Iris pigment epithelial cell (primary cell): ENCODE measurements around the gene ZNF521.
"Not testable (repeated sequence)": the region's sequence is repeated elsewhere in the genome, so short reads cannot be mapped to it uniquely, and the experiment has no call there.

Experiments
- DNase-seq: peaks from one replicate; pipeline ENCODE4 v3.0.0-alpha.2; 2011; ENCODE audit warnings: low read depth

ZNF521 gene

DNA sequence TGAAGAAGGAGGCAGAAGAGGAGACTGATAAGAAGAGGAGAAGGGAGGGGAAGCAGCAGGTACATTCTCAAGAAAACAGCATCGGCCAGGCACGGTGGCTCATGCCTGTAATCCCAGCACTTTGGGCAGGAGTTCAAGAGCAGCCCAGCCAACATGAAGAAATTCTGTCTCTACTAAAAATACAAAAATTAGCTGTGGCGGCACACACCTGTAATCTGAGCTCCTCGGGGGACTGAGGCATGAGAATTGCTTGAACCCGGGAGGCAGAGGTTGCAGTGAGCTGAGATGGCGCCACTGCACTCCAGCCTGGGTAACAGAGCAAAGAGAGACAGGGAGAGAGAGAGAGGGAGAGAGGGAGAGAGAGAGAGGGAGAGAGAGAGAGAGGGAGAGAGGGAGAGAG is 318.8 kb downstream of the ZNF521 start:
- not testable (repeated sequence) for DNase-seq

DNA sequence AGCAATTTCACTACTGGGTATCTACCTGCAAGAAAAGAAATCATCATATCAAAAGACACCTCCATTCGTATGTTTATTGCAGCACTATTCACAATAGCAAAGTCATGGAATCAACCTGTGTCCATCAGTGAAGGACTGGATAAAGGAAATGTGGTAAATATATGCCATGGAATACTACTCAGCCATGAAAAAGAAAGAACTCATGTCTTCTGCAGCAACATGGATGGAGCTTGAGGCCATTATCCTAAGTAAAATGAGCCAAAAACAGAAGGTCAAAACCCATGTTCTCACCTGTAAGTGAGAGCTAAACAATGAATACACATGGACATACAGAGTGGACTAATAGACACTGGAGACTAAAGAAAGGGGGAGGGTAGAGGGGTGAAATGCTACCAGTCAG is 322.2 kb downstream of the ZNF521 start:
- DNase-seq = no peak

DNA sequence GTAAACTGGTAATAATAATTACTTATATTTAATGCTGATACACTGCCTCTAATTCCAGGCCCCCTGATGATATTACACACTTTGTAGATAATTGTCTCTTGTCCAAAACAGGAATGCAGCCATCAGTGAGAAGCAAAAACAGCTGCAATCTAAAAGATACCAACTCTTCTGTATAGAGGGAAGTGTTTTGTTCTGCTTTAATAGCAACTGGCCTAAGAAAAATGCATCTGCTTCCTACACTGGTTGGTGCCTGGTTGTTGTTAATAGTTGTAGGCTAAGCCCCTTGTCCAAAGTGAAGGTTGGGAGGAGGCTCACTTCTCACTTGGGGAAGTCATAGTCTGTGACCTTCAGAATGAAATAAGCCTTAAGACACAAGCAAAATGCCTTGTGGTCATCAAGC is 332.0 kb downstream of the ZNF521 start:
- no peak for DNase-seq

DNA sequence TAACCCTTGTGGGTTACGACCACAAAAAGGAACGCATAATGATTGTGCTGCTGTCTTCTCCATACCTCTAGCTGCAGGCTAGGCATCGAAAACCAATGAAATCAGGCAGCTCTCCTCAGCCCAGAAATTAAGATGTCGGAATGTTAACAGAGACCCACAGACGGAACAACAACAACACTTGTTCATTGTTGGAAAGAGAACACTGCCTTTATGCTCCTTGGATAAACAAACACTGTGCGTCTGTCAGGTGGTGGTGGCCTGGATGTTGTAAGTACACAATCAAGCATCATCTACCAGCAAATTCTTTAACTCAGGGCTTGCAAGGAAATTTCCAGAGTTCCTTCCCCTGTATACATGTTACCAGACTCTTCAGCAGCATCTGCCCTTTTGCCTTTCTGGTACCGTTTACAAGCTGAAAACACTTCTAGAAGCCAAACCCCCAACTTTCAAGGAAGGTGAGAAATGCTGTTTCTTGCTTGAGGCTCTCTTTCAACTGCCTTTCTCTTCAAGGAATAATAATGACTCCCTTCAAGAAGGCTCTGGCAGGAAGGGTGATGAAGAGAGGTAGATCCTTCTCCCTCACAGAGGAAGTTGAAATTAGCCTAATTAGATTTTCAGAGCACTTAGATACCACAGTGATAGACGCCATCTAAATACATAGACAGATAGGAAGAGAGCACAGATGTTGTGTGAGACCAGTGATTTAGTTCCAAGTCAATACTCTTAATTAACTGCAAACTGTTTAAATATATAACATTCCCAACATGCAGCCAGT is 332.7 kb downstream of the ZNF521 start:
- DNase-seq = no peak

DNA sequence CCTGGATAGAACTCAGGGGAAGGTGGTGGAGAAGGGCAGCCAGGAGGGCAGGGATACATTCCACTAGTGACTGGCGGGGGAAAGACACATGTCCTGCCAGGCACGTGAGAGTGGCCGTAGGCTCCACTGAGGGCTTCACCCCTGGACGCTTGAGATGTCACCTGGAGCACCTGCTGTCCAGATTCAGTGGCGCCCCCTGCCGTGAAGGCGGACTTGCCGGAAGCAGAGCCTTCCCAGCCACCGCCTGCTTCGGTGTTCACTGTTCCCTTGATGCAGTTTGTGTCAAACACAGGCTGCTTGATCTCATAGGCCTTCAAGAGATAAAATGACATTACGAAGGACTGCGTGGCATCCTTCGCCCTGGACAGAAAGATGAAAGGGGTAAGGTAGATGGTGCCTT is 335.3 kb downstream of the ZNF521 start:
- DNase-seq = no peak

DNA sequence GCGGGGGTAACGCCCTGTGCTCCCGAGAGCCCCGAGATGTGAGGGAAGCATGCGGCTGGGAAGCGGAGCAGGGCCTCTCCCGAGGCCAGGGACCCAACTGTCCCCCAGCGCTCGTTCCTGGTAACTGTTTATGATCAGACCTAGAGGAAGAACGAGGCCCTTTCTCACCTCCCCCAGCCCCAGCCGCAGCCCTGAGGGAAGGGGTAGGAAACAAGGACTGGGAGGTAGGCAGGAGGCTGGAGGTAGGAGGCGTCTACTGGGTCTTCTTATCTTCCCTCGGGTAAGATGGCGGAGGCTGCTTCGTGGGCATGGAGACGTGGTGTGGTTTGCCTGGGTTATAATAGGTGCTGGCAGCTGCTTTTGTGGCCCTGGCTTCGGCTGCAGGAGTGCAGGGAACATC is 335.8 kb downstream of the ZNF521 start:
- DNase-seq = no peak
